Measurements from ENCODE around the gene IL15RA.

IL15RA gene

DNA sequence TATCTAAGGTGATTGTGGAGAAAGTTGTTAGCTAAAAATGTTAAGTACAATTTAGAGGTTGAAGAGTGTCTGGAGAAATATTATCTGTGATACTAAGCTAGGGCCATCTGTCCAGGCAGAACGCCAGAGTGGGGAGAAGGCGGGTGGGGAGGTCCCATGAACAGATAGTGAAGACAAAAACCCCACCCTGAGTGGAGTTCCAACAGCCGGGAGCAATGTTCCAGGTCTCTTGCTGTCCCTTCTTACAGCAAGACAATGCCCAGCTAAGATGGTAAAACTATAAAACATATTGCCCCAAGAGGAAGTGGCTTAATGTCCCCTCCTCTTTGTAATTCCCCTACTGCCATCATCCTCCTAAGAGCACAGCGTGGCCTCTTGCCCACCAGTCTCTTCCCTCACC lies 10.4 kb upstream of the IL15RA start:
- Mint-ChIP-seq H3K36me3 (peaks cover 6% of the 10 kb centered on the region), H3K4me1 (peaks cover 9% of the 10 kb centered on the region), H3K27ac (no peak overlapping the region), H3K27me3 (no peaks in the 10 kb centered on the region), H3K9me3 (peaks cover 11% of the 10 kb centered on the region), H3K4me3 (no peak overlapping the region)

DNA sequence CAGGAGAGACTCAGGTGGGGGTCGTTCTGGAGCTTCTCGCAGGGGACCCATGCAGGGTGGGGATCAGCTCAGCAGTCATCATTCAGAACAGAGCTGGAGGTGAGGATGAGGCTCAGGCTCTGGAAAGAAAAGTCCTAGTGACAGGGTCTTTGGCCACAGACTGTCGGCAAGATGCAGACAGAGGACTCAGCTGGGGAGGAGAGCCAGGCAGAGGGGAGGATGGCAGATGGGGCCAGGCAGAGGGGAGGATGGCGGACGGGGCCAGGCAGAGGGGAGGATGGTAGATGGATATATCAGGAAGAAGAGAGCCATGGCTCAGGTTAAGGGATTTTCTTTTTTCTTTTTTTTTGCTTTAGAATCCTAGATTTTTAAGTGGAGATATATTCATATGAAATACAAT lies 7.7 kb upstream of the IL15RA start:
- Mint-ChIP-seq H3K27me3 (no peaks in the 10 kb centered on the region), H3K9me3 (no peaks in the 10 kb centered on the region), H3K27ac (no peak overlapping the region), H3K4me3 (no peak overlapping the region), H3K4me1 (peaks cover 9% of the 10 kb centered on the region), H3K36me3 (no peaks in the 10 kb centered on the region)

DNA sequence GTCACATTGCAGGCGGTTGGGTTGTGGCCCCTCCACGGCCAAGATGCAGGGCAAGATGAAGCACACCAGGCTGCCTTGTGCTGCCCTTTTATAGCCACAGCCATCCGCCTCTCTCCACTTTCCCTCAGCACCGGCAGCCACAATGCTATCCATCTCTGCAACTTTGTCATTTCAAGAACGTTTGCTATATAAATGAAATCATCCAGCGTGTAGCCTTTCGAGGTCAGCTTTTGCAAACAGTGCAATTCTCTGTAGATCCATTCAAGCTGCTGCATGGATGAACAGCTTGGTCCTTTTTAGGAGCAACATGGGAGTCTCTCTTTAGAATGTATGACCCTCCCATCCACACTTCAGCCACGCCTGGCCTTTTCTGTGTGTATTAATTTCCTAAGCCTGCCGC lies 6.4 kb upstream of the IL15RA start:
- no peaks in the 10 kb centered on the region for H3K27me3 Mint-ChIP-seq
- peaks cover 9% of the 10 kb centered on the region for H3K4me1 Mint-ChIP-seq

DNA sequence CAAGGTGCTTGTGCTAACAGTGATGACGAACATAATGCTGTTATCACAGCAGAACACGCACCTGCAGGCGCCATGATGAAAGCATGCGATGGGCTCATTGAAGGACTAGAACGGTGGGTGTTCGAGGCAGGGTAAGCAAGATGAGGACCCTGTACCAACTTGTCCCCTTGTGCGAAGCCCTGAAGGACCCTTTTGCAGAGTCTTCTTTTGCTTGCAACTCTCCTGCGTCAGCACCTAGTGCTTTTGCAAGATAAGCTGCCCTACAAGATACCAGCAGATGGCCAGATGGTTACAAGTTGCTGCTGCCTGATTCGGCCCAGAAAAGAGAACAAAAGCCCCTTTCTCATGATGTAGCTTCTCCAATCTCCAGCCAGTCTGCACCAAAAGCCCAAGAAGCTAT lies 4.2 kb upstream of the IL15RA start:
- no peaks in the 10 kb centered on the region for H3K4me1 Mint-ChIP-seq
- H3K9me3 Mint-ChIP-seq: no peaks in the 10 kb centered on the region
- no peaks in the 10 kb centered on the region for H3K36me3 Mint-ChIP-seq
- H3K4me3 Mint-ChIP-seq: no peak overlapping the region
- no peak overlapping the region for H3K27ac Mint-ChIP-seq
- H3K27me3 Mint-ChIP-seq: no peaks in the 10 kb centered on the region

More for the DNA sequence above, 6.4 kb upstream of the IL15RA start:
- Mint-ChIP-seq H3K4me3 (no peak overlapping the region), H3K36me3 (no peaks in the 10 kb centered on the region), H3K27ac (no peak overlapping the region), H3K9me3 (no peaks in the 10 kb centered on the region)

DNA sequence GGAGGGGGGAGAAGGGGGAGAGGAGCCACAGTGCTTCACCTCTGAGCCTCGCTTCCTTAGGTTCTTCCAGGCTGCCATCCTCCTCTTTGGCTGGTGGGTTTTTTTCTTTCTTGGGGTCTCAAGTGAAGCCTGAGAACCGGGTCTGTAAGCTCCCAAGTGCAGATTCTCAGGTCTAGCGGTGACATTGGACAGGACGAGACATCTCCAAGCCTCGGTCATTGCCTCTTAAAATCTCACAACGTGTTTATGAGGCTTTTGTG lies 817 bp upstream of the IL15RA start:
- peaks cover 3% of the 10 kb centered on the region for H3K36me3 Mint-ChIP-seq
- H3K4me1 Mint-ChIP-seq: peaks cover 28% of the 10 kb centered on the region
- peak overlapping the region; percentile 88 for H3K27ac Mint-ChIP-seq
- no peaks in the 10 kb centered on the region for H3K27me3 Mint-ChIP-seq
- no peaks in the 10 kb centered on the region for H3K9me3 Mint-ChIP-seq
- H3K4me3 Mint-ChIP-seq: peak overlapping the region; percentile 91

DNA sequence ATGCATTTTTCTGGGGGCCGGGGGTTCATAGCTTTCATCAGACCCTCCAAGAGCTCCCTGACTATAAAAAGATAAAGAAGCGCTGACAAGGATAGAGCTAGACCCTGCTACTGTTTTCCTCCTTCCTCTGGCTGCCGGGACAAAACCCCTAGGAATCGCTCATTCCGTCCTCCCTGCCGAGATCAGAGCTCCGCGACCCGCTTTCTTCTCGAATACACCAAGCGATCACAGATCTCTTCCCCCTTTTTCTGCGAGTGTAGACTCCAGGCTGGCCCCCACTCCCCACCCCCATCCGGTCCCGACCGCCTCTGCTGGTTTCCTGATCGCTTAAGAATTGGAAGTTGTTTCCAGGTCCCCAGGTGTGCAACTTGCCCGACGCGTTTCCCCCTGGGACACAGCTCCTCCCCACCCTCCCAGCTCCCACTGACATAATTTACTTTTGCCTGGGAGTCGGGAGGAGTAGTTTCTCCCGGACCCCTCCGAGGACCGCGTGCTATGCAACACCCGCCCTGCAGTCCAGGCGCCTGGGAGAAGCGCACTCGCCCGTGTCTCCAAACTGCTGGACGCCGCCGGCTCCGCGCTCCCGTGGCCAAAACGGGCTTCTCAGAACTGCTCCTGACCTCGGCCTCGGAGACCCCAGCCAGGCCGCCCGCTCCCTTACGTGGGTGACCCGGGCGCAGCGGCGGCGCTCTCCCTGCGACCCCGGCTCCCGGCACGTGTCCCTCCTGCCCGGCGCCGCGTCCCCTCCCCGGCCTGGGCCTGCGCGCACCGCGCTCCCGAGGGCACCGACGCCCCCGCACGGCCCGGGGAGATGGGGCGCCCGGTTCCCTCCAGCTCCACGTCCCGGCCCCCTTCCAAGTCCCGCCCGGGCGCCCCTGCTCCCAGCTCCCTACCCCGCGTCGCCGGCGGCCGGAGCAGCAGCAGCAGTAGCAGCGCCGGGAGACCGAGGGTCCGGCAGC lies 552 bp downstream of the IL15RA start:
- Mint-ChIP-seq H3K27ac (peak overlapping the region; percentile 96), H3K4me1 (peaks cover 36% of the 10 kb centered on the region), H3K27me3 (no peaks in the 10 kb centered on the region), H3K36me3 (peaks cover 3% of the 10 kb centered on the region), H3K9me3 (no peaks in the 10 kb centered on the region), H3K4me3 (peak overlapping the region; percentile 97)

DNA sequence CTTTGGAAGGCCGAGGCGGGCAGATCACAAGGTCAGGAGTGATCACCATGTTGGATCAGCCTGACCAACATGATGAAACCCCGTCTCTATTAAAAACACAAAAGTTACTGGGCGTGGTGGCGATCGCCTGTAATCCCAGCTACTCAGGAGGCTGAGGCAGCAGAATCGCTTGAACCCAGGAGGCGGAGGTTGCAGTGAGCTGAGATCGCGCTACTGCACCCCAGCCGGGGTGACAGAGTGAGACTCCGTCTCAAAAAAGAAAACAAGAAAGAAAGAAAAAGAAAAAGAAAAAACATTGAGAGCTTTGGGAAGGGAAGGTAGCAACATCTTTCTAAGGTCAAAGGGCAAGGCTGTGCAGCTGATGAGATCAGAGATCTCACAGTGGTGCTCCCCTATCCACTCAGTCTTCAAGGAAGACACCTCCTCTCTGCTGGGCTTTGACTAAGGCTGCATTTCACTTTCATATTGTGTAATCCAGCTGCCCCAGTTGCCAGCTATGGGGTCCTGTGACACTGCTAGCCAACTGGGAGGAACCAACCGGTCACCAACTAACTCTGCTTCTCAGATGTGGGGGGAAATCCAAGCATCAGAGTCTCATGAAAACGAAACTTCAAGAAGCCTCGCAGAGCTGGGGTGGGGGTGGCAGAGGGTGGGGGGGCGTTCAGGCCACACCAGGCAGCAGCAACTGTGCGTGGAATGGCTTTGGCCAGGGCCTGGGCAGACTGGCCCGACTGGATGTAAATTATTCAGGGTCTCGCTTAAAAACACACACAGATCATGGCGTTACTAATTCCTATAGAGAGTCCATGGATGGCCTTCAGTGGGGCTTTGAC lies 1.5 kb downstream of the IL15RA start:
- peaks cover 3% of the 10 kb centered on the region for H3K36me3 Mint-ChIP-seq
- no peaks in the 10 kb centered on the region for H3K9me3 Mint-ChIP-seq
- no peaks in the 10 kb centered on the region for H3K27me3 Mint-ChIP-seq
- H3K4me3 Mint-ChIP-seq: peak overlapping the region; percentile 97
- H3K4me1 Mint-ChIP-seq: peaks cover 45% of the 10 kb centered on the region
- peak overlapping the region; percentile 96 for H3K27ac Mint-ChIP-seq

DNA sequence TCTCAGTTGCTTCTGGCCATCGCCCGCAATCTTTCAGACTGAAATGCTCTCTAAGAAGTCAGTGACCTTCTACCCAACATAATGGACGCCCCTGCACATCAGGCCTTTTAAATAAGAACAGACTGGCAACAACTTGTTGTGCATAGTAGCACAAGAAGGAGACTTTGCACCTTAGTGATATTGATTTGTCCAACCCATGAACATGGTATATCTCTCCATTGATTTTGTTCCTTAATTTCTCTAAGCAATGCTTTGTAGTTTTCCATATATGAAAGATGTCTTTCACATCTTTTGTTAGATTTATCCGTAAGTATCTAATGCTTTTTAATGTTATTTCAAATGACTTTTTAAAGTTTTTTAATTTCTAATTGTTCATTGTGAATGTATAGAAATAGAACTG lies 4.3 kb downstream of the IL15RA start:
- H3K4me3 Mint-ChIP-seq: no peak overlapping the region
- H3K27me3 Mint-ChIP-seq: no peaks in the 10 kb centered on the region
- H3K27ac Mint-ChIP-seq: no peak overlapping the region
- H3K36me3 Mint-ChIP-seq: peaks cover 6% of the 10 kb centered on the region
- H3K4me1 Mint-ChIP-seq: peaks cover 54% of the 10 kb centered on the region
- H3K9me3 Mint-ChIP-seq: no peaks in the 10 kb centered on the region

DNA sequence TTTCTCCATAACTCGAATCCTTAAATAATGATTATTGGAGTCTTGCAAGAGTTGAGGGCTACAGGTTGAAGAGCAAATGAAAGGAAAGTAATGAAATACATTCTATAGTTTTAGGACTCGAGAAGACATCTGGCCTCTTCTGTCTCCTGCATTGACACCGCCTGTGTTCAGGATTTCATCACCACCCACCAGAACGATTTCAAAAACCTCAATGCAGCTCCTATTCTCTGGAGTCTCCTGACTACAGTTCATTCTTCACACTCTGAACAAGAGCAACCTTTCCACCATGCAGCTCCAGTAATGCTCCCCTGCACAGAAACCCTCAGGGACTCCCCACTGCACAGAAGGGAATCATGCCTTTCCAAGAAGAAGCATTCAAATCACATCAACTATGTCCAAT lies 5.5 kb downstream of the IL15RA start:
- no peaks in the 10 kb centered on the region for H3K27me3 Mint-ChIP-seq
- peaks cover 54% of the 10 kb centered on the region for H3K4me1 Mint-ChIP-seq
- peak overlapping the region; percentile 68 for H3K27ac Mint-ChIP-seq
- H3K4me3 Mint-ChIP-seq: no peak overlapping the region
- peaks cover 6% of the 10 kb centered on the region for H3K36me3 Mint-ChIP-seq
- no peaks in the 10 kb centered on the region for H3K9me3 Mint-ChIP-seq

DNA sequence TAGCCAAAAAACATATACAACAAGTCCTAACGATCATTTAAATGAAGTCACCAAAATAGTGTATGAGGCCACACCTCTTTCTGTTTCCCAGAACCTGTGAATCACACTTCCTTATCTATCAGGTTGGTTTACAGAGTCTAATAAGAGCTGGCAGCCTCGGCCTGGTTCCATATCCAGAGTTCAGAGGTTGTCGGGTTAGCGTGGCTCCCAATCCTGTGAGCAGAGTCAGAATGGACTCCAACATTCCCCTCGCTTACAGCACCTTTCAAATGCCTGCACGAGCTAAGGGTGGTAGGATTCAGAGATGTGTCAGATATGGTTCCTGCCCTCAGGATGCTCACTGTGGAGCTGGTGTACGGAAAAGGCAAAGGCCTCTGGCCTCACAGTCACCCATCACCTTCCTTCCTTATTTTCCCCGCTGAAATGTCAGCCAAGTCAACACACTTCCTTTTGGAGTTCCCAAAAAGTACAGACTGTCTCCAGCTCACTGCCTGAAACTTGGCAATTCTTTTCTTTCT lies 6.0 kb downstream of the IL15RA start:
- no peak overlapping the region for H3K4me3 Mint-ChIP-seq
- peak overlapping the region; percentile 68 for H3K27ac Mint-ChIP-seq
- H3K27me3 Mint-ChIP-seq: no peaks in the 10 kb centered on the region
- peaks cover 6% of the 10 kb centered on the region for H3K36me3 Mint-ChIP-seq
- H3K9me3 Mint-ChIP-seq: no peaks in the 10 kb centered on the region
- H3K4me1 Mint-ChIP-seq: peaks cover 53% of the 10 kb centered on the region

DNA sequence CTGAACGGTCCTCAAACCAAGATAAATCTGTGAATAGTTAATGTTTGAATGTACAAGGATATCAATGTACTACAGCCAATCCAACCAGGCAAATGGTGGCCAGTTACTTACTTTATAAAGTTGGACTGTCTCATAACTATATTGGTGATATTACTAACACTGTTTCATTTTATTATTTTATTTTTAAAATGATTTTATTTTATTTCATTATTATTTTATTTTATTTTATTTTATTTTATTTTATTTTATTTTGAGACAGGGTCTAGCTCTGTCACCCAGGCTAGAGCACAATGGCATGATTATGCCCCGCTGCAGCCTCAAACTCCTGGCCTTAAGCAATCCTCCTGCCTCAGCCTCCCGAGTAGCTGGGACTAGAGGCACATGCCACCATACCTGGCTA lies 6.8 kb downstream of the IL15RA start:
- Mint-ChIP-seq H3K4me1 (peaks cover 44% of the 10 kb centered on the region), H3K4me3 (no peak overlapping the region), H3K9me3 (no peaks in the 10 kb centered on the region), H3K27ac (no peak overlapping the region), H3K36me3 (peaks cover 6% of the 10 kb centered on the region), H3K27me3 (no peaks in the 10 kb centered on the region)

DNA sequence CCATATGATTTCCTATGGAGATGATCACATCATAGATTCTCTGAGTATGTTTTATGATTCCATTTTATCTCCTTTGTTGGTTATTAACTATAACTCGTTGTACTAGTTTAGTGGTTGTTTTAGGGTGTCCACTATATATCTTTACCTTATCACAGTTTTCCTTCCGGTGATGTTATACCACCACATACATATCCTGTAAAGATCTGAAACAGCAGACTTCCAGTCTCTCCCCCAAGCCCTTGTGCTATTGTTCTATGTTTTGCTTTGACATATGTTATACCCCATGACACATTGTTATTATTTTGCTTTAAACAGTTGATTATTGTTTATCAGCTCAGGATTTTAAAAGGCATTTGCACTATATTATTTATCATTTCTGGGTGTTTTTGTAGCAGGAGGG lies 7.3 kb downstream of the IL15RA start:
- no peaks in the 10 kb centered on the region for H3K9me3 Mint-ChIP-seq
- H3K27me3 Mint-ChIP-seq: no peaks in the 10 kb centered on the region
- peaks cover 6% of the 10 kb centered on the region for H3K36me3 Mint-ChIP-seq
- no peak overlapping the region for H3K27ac Mint-ChIP-seq
- H3K4me3 Mint-ChIP-seq: no peak overlapping the region
- peaks cover 40% of the 10 kb centered on the region for H3K4me1 Mint-ChIP-seq

DNA sequence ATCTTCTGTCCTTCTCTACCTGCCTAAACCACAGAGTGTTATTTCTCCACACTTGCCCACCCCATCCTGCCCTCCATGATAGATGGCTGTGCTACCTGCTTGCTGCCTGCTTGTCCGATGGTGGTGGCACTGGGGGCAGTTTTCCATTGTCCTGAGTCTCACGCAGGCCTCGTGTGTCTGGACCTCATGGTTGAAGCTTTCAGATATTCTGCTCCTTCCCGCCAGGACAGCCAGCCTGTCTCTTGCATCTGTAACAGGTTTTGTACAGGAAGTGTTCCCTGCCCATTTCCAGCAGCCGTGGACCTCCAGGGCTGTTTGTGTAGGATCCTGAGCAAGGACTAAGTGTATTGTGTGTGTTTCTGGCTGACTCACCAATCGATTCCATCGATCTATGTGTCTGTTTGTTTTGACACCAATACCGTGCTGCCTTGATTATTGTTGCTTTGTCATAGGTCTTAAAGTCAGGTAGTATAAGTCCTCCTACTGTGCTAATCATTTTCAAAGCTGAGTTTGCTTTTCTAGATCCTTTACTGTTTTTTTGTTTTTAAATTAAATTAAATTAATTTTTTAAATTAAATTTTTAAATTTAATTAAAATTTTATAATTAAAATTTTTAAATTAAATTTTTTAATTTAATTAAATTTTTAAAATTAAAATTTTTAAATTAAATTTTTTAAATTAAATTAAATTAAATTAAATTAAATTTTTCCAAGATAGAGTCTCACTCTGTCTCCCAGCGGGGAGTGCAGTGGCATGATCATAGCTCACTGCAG lies 8.5 kb downstream of the IL15RA start:
- no peak overlapping the region for H3K4me3 Mint-ChIP-seq
- H3K27me3 Mint-ChIP-seq: no peaks in the 10 kb centered on the region
- H3K9me3 Mint-ChIP-seq: no peaks in the 10 kb centered on the region
- peaks cover 2% of the 10 kb centered on the region for H3K36me3 Mint-ChIP-seq
- H3K4me1 Mint-ChIP-seq: peaks cover 33% of the 10 kb centered on the region
- no peak overlapping the region for H3K27ac Mint-ChIP-seq

DNA sequence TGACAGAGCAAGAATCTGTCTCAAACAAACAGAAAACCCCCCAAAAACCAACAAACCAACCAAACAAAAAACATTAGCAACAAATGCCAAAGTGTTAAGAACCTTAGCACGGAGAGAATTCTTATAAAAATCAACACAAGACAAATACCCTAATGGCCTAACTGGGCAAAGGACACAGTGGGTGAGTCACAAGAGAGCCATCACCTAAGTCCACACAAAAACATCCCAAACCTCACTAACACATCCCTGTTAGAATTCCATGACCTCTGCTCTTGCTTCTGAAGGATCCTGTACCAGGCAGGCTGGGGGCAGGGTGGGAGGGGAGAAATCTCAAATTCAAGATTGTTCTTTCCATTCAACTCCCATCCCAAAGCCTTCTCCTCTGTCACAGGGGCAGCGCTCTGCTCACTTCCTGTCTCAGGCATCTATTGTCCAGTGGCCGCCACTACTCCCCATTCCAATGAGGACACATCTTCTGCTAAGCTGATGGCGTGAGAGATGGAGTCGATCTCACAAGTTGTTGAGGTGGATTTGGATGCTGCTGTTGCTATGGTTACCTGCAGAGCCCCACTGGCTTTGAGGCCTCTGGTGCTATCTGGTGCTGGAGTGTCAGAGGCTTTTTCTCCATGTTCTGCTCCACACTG lies 9.2 kb downstream of the IL15RA start:
- Mint-ChIP-seq H3K27ac (no peak overlapping the region), H3K9me3 (no peaks in the 10 kb centered on the region), H3K36me3 (peaks cover 6% of the 10 kb centered on the region), H3K4me3 (no peak overlapping the region), H3K4me1 (peaks cover 26% of the 10 kb centered on the region), H3K27me3 (no peaks in the 10 kb centered on the region)

DNA sequence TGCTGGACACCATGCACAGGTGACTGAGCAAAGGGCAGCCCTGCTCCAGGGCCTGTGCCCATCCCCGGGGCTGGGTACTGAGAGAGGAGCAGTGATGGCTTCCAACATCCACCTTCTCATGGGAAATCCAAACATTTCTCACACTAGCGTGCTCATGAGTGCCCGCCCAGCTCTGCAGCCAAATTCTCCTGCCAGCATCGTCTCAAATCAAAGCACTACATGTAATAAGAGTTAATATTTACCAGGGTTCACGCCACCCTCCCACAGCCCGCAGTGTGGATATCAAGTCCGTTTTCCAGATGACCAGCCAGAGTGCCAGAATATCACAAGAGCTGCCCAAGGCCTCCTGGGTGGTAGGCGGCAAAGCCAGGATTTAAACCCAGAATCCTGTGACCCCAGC lies 12.1 kb downstream of the IL15RA start:
- peaks cover 8% of the 10 kb centered on the region for H3K36me3 Mint-ChIP-seq
- no peaks in the 10 kb centered on the region for H3K9me3 Mint-ChIP-seq
- no peaks in the 10 kb centered on the region for H3K27me3 Mint-ChIP-seq
- no peak overlapping the region for H3K4me3 Mint-ChIP-seq
- peaks cover 7% of the 10 kb centered on the region for H3K4me1 Mint-ChIP-seq
- H3K27ac Mint-ChIP-seq: no peak overlapping the region
